K562 (cell line): ENCODE data around the gene ACAP2. TPM values are rescaled to one million over a fixed set of nuclear protein-coding genes. Genes with fewer than 3 reads are reported as not detected.

Experiments used
- CBX1 ChIP-seq: sonication (generic); IDR thresholded peaks from 2 replicates; pipeline ENCODE4 v1.6.1; 2016; ENCODE audit warnings: antibody characterized with exemption, low read depth, mild to moderate bottlenecking
- CCAR2 ChIP-seq: fragments of 200-400 bp; formaldehyde crosslinking; IDR thresholded peaks from 2 replicates; pipeline ENCODE4 v1.6.1; 2017; ENCODE audit warnings: mild to moderate bottlenecking, low read depth, low read length
- CREB3 ChIP-seq: fragments of 450-650 bp; conservative IDR thresholded peaks from 2 replicates; pipeline ENCODE4 v1.6.1; 2016; ENCODE audit warnings: missing genetic modification characterization, low read depth, mild to moderate bottlenecking, missing compliant biosample characterization, moderate library complexity
- E4F1 ChIP-seq: fragments of 250-450 bp; sonication (Bioruptor Pico); IDR thresholded peaks from 2 replicates; pipeline ENCODE4 v1.5.0; 2021; ENCODE audit warnings: mild to moderate bottlenecking, borderline replicate concordance
- ELF1 ChIP-seq: fragments of 200-800 bp; sonication (Bioruptor generic); IDR thresholded peaks from 2 replicates; pipeline ENCODE4 v1.6.1; 2016; ENCODE audit warnings: missing genetic modification characterization, missing compliant biosample characterization
- EP400 ChIP-seq: fragments of 450-650 bp; IDR thresholded peaks from 2 replicates; pipeline ENCODE4 v1.6.1; 2017; ENCODE audit warnings: antibody characterized with exemption, mild to moderate bottlenecking, moderate library complexity
- KLF13 ChIP-seq: fragments of 450-650 bp; IDR thresholded peaks from 2 replicates; pipeline ENCODE4 v1.6.1; 2016; ENCODE audit warnings: missing genetic modification characterization, low read depth, mild to moderate bottlenecking, missing compliant biosample characterization, moderate library complexity, borderline replicate concordance
- MCM3 ChIP-seq: fragments of 450-650 bp; IDR thresholded peaks from 2 replicates; pipeline ENCODE4 v1.6.1; 2016
- MTA2 ChIP-seq: fragments of 450-650 bp; IDR thresholded peaks from 2 replicates; pipeline ENCODE4 v1.6.1; 2016; ENCODE audit warnings: low read depth
- MTA3 ChIP-seq: fragments of 450-650 bp; formaldehyde crosslinking; IDR thresholded peaks from 2 replicates; pipeline ENCODE4 v1.6.1; 2017; ENCODE audit warnings: mild to moderate bottlenecking, borderline replicate concordance
- NCOA4 ChIP-seq: fragments of 450-650 bp; IDR thresholded peaks from 2 replicates; pipeline ENCODE4 v1.6.1; 2018; ENCODE audit warnings: mild to moderate bottlenecking; ENCODE audit not compliant: partially characterized antibody
- NR1H2 ChIP-seq: sonication (generic); formaldehyde crosslinking; IDR thresholded peaks from 2 replicates; pipeline ENCODE4 v1.4.0; 2020; ENCODE audit warnings: mild to moderate bottlenecking, missing genetic modification reagents
- PHF8 ChIP-seq: fragments of 200-600 bp; sonication (generic); IDR thresholded peaks from 2 replicates; pipeline ENCODE4 v1.6.1; 2012; ENCODE audit warnings: mixed run types, mild to moderate bottlenecking, inconsistent platforms, low read length, moderate library complexity, borderline replicate concordance
- RHOXF2B ChIP-seq: fragments of 250-450 bp; sonication (Bioruptor Pico); conservative IDR thresholded peaks from 2 replicates; pipeline ENCODE4 v1.5.1; 2021
- STAT5B ChIP-seq: fragments of 250-450 bp; sonication (Bioruptor Pico); IDR thresholded peaks from 2 replicates; pipeline ENCODE4 v1.8.0; 2021; ENCODE audit warnings: mild to moderate bottlenecking, inconsistent platforms
- YY1 ChIP-seq, 3 experiments: IDR thresholded peaks; 2 replicates each; pipeline ENCODE4 v1.6.1; 2011; ENCODE audit warnings: low read length in 2 of 3, mild to moderate bottlenecking in 2 of 3, moderate library complexity in 2 of 3, borderline replicate concordance in 1 of 3, control low read depth in 1 of 3, low read depth in 1 of 3; ENCODE audit not compliant: insufficient read depth in 3 of 3, insufficient replicate concordance in 2 of 3, control insufficient read depth in 1 of 3, insufficient read length in 1 of 3; ENCODE audit errors: extremely low read depth in 1 of 3
- ZFP1 ChIP-seq: fragments of 450-650 bp; formaldehyde crosslinking; IDR thresholded peaks from 2 replicates; pipeline ENCODE4 v1.4.0; 2020; ENCODE audit warnings: mild to moderate bottlenecking, mixed read lengths
- polyA plus RNA-seq, 8 experiments: library from polyadenylated mRNA; depleted of rRNA in 4 of 8; stranded (reverse) in 5 of 8; unstranded in 3 of 8; fragments of >200 nt; fragmentation: Nextera tagmentation in 2 of 8; fragmentation: Illumina TruSeq in 1 of 8; extraction: Ambion mirVana in 2 of 8; extraction: Trizol in 1 of 8; gene quantifications; 2 replicates each; pipeline versions ENCODE4 v1.2.1 to v1.2.3, GENCODE V29; 2011 to 2014; ENCODE audit warnings: inconsistent platforms in 1 of 8, missing spikeins in 1 of 8
- total RNA-seq, 7 experiments: library from RNA; depleted of rRNA in 6 of 7; stranded (reverse); fragments of >200 nt in 6 of 7; fragmentation: Illumina TruSeq in 2 of 7; extraction: Trizol in 2 of 7; gene quantifications; 2 replicates each; pipeline versions ENCODE4 v1.2.1 to v1.2.3, GENCODE V29; 2011 to 2021; ENCODE audit warnings: low replicate concordance in 1 of 7
- TF ChIP-seq, protein P1 (sequence below): fragments of 250-450 bp; sonication (Bioruptor Pico); IDR thresholded peaks from 2 replicates; pipeline ENCODE4 v1.4.0; 2020; ENCODE audit warnings: mild to moderate bottlenecking, moderate library complexity
- TF ChIP-seq, protein P2 (sequence below), 2 experiments: fragments of 150-350 bp in 1 of 2; IDR thresholded peaks; 2 replicates each; pipeline ENCODE4 v1.6.1; 2012 to 2016; ENCODE audit warnings: low read depth in 2 of 2, low read length in 2 of 2, mild to moderate bottlenecking in 1 of 2, moderate library complexity in 1 of 2

Gene ACAP2
- total and polyA plus RNA-seq, 9 of the 15 experiments (the other 6 are each of a cell fraction or from before 2014, with no cell fraction given): 10.6 to 52.7 (median 34.4) TPM

GRCh38 chr3:195460091-195460713, 17.4 kb upstream of the ACAP2 start (continued):
- TF ChIP-seq, protein P1, sequence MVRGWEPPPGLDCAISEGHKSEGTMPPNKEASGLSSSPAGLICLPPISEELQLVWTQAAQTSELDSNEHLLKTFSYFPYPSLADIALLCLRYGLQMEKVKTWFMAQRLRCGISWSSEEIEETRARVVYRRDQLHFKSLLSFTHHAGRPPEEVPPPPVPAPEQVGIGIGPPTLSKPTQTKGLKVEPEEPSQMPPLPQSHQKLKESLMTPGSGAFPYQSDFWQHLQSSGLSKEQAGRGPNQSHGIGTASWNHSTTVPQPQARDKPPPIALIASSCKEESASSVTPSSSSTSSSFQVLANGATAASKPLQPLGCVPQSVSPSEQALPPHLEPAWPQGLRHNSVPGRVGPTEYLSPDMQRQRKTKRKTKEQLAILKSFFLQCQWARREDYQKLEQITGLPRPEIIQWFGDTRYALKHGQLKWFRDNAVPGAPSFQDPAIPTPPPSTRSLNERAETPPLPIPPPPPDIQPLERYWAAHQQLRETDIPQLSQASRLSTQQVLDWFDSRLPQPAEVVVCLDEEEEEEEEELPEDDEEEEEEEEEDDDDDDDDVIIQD: no peak
- TF ChIP-seq EP400 (no peak), NR1H2 (CRISPR knock-in tag) (no peak), KLF13 (tag) (no peak), ZFP1 (no peak), ELF1 (tag) (no peak), RHOXF2B (CRISPR knock-in tag) (no peak), CREB3 (tag) (no peak), STAT5B (CRISPR knock-in tag) (no peak), PHF8 (no peak), MCM3 (no peak), NCOA4 (no peak), YY1 (IDR thresholded peaks at IDR 0.05; ENCODE audit: borderline replicate concordance in 1 of 3, control insufficient read depth in 1 of 3, extremely low read depth in 1 of 3, insufficient read depth in 3 of 3, insufficient read length in 1 of 3, insufficient replicate concordance in 2 of 3, low read depth in 1 of 3, low read length in 2 of 3) (no peak), CBX1 (no peak), MTA2 (peak; percentile 73), MTA3 (no peak), E4F1 (CRISPR knock-in tag) (no peak), CCAR2 (no peak)
- TF ChIP-seq, protein P2, sequence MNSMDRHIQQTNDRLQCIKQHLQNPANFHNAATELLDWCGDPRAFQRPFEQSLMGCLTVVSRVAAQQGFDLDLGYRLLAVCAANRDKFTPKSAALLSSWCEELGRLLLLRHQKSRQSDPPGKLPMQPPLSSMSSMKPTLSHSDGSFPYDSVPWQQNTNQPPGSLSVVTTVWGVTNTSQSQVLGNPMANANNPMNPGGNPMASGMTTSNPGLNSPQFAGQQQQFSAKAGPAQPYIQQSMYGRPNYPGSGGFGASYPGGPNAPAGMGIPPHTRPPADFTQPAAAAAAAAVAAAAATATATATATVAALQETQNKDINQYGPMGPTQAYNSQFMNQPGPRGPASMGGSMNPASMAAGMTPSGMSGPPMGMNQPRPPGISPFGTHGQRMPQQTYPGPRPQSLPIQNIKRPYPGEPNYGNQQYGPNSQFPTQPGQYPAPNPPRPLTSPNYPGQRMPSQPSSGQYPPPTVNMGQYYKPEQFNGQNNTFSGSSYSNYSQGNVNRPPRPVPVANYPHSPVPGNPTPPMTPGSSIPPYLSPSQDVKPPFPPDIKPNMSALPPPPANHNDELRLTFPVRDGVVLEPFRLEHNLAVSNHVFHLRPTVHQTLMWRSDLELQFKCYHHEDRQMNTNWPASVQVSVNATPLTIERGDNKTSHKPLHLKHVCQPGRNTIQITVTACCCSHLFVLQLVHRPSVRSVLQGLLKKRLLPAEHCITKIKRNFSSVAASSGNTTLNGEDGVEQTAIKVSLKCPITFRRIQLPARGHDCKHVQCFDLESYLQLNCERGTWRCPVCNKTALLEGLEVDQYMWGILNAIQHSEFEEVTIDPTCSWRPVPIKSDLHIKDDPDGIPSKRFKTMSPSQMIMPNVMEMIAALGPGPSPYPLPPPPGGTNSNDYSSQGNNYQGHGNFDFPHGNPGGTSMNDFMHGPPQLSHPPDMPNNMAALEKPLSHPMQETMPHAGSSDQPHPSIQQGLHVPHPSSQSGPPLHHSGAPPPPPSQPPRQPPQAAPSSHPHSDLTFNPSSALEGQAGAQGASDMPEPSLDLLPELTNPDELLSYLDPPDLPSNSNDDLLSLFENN (IDR thresholded peaks at IDR 0.05; ENCODE audit: low read depth in 2 of 2, low read length in 2 of 2): 0 out of 4 replicates have a peak, but pooled peaks of 1 of the 2 experiments have one; percentile 30
